Panc1 (cell line): ENCODE results near the gene AMN.

Source experiments
- CTCF ChIP-seq: fragments of 450-650 bp; IDR thresholded peaks from 2 replicates; pipeline ENCODE4 v1.5.1; 2017; ENCODE audit warnings: mild to moderate bottlenecking
- SIN3A ChIP-seq: IDR thresholded peaks from 2 replicates; pipeline ENCODE4 v1.6.1; 2012; ENCODE audit warnings: low read depth, mild to moderate bottlenecking, low read length, moderate library complexity, borderline replicate concordance; ENCODE audit not compliant: insufficient read depth

GRCh38 chr14:102969901-102970300 lies 47.4 kb downstream of the AMN start:
- TF ChIP-seq CTCF (no peak), SIN3A (no peak)
